Measurements from ENCODE around the gene PSMD1. TPM values are rescaled to one million over a fixed set of nuclear protein-coding genes. Genes with fewer than 3 reads are reported as not detected.

PSMD1 gene
- total RNA-seq, 3 donors from 2014 or later (not counting 1 experiment from before 2014, with no cell fraction given), result 44.1 to 54.9 (median 49.7) TPM

GRCh38 chr2:231124838-231125568, 68.3 kb downstream of the PSMD1 start, which contains the start of gene HTR2B:
TSS of gene HTR2B (minus strand) at chr2:231125042. CDS start at chr2:231123764, 1,278 bp downstream.
- intact Hi-C loops (cut with micrococcal nuclease), result no loop called here
- H3K27me3 Mint-ChIP-seq (ENCODE audit: low read depth in 2 of 2), result no peaks in the 10 kb centered on the region
- peak; percentile 36 to 50 (median 49) for ATAC-seq

GRCh38 chr2:231126123-231126522, 69.5 kb downstream of the PSMD1 start:
- no peaks in the 10 kb centered on the region for H3K36me3 ChIP-seq (ENCODE audit: control insufficient read depth, insufficient read depth, low read length)
- WGBS (ENCODE audit: insufficient coverage), result 71% methylated on average over 7 of the region's 7 CpGs
- Mint-ChIP-seq H3K36me3 (no peaks in the 10 kb centered on the region), H3K27me3 (ENCODE audit: low read depth in 2 of 2) (no peaks in the 10 kb centered on the region), H3K4me1 (peaks cover 23 to 39% of the 10 kb centered on the region in 2 donors), H3K9me3 (no peaks in the 10 kb centered on the region), H3K27ac (no peak overlapping the region), H3K4me3 (no peak overlapping the region)
- no peaks in the 10 kb centered on the region for H3K9me3 ChIP-seq (ENCODE audit: control insufficient read depth, insufficient read depth, low read length)
- DNase-seq (no peak), ATAC-seq (no peak)
- no peaks in the 10 kb centered on the region for H3K27me3 ChIP-seq (ENCODE audit: control insufficient read depth, insufficient read depth, low read length)
- H3K27ac ChIP-seq (ENCODE audit: low read length), result no peak overlapping the region
- intact Hi-C loops (cut with micrococcal nuclease), result no loop called here
- no peaks in the 10 kb centered on the region for H3K4me1 ChIP-seq (ENCODE audit: control insufficient read depth, insufficient read depth, low read length)
- TF ChIP-seq, protein P1, sequence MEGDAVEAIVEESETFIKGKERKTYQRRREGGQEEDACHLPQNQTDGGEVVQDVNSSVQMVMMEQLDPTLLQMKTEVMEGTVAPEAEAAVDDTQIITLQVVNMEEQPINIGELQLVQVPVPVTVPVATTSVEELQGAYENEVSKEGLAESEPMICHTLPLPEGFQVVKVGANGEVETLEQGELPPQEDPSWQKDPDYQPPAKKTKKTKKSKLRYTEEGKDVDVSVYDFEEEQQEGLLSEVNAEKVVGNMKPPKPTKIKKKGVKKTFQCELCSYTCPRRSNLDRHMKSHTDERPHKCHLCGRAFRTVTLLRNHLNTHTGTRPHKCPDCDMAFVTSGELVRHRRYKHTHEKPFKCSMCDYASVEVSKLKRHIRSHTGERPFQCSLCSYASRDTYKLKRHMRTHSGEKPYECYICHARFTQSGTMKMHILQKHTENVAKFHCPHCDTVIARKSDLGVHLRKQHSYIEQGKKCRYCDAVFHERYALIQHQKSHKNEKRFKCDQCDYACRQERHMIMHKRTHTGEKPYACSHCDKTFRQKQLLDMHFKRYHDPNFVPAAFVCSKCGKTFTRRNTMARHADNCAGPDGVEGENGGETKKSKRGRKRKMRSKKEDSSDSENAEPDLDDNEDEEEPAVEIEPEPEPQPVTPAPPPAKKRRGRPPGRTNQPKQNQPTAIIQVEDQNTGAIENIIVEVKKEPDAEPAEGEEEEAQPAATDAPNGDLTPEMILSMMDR (IDR thresholded peaks at IDR 0.05), result no peak
- H3K4me3 ChIP-seq (ENCODE audit: low read length), result no peak overlapping the region

More at GRCh38 chr2:231124838-231125568, 68.3 kb downstream of the PSMD1 start, which contains the start of gene HTR2B:
- no peak within 1 kb of the TSS for H3K4me3 ChIP-seq (ENCODE audit: low read length)
- H3K9me3 Mint-ChIP-seq, result no peaks in the 10 kb centered on the region
- H3K36me3 ChIP-seq (ENCODE audit: control insufficient read depth, insufficient read depth, low read length), result peaks cover 3% of the 10 kb centered on the region
- peak within 1 kb of the TSS; percentile 3 to 74 for H3K27ac Mint-ChIP-seq
- peak in 1 of 2 donors; percentile 27 for DNase-seq
- WGBS (ENCODE audit: insufficient coverage), result 60% methylated on average over 4 of the region's 5 CpGs
- no peaks in the 10 kb centered on the region for H3K27me3 ChIP-seq (ENCODE audit: control insufficient read depth, insufficient read depth, low read length)
- H3K9me3 ChIP-seq (ENCODE audit: control insufficient read depth, insufficient read depth, low read length), result no peaks in the 10 kb centered on the region
- no peak within 1 kb of the TSS for H3K27ac ChIP-seq (ENCODE audit: low read length)
- TF ChIP-seq, protein P1 (IDR thresholded peaks at IDR 0.05), result no peak
- H3K4me1 ChIP-seq (ENCODE audit: control insufficient read depth, insufficient read depth, low read length), result no peaks in the 10 kb centered on the region
- peaks cover 23 to 34% of the 10 kb centered on the region in 2 donors for H3K4me1 Mint-ChIP-seq
- peak within 1 kb of the TSS; percentile 13 for H3K4me3 Mint-ChIP-seq
- no peaks in the 10 kb centered on the region for H3K36me3 Mint-ChIP-seq

DNA sequence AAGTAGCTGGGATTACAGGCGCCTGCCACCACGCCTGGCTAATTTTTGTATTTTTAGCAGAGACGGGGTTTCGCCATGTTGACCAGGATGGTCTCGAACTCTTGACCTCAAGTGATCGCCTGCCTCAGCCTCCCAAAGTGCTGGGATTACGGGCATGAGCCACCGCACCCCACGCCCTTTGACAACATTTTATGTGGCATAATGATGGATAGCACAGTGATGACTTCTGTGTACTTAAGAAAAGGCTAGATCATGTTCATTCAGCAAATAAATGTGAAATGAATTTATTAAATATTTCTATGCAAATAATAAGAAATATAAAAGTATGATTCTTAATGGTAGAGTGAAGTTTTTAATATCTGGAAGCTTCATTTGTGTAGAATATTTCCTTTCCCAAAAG, 70.8 kb downstream of the PSMD1 start:
- H3K36me3 Mint-ChIP-seq, result no peaks in the 10 kb centered on the region
- no peak overlapping the region for H3K4me3 Mint-ChIP-seq
- TF ChIP-seq, protein P1 (IDR thresholded peaks at IDR 0.05), result no peak
- no peak overlapping the region for H3K27ac Mint-ChIP-seq
- H3K9me3 Mint-ChIP-seq, result no peaks in the 10 kb centered on the region
- DNase-seq (no peak), ATAC-seq (no peak)
- no peak overlapping the region for H3K4me3 ChIP-seq (ENCODE audit: low read length)
- no peaks in the 10 kb centered on the region for H3K9me3 ChIP-seq (ENCODE audit: control insufficient read depth, insufficient read depth, low read length)
- no peaks in the 10 kb centered on the region for H3K27me3 Mint-ChIP-seq (ENCODE audit: low read depth in 2 of 2)
- no peaks in the 10 kb centered on the region for H3K27me3 ChIP-seq (ENCODE audit: control insufficient read depth, insufficient read depth, low read length)
- H3K4me1 Mint-ChIP-seq, result peaks cover 25 to 41% of the 10 kb centered on the region in 2 donors
- WGBS (ENCODE audit: insufficient coverage), result 98% methylated on average over 9 of the region's 9 CpGs
- H3K27ac ChIP-seq (ENCODE audit: low read length), result no peak overlapping the region
- intact Hi-C loops (cut with micrococcal nuclease), result no loop called here
- no peaks in the 10 kb centered on the region for H3K36me3 ChIP-seq (ENCODE audit: control insufficient read depth, insufficient read depth, low read length)
- no peaks in the 10 kb centered on the region for H3K4me1 ChIP-seq (ENCODE audit: control insufficient read depth, insufficient read depth, low read length)

Measured in natural killer cell (primary cell).